HG03457 (cell line): ENCODE results near the gene PPP2R1B.
"Not testable (repeated sequence)": the region's sequence is repeated elsewhere in the genome, so short reads cannot be mapped to it uniquely, and the experiment has no call there.

Experiments
- ATAC-seq: cut with Tn5 transposase; IDR thresholded peaks from one replicate; pipeline ENCODE4 v1.9.1; 2021; ENCODE audit warnings: moderate number of reproducible peaks; ENCODE audit not compliant: unreplicated experiment

PPP2R1B gene

DNA sequence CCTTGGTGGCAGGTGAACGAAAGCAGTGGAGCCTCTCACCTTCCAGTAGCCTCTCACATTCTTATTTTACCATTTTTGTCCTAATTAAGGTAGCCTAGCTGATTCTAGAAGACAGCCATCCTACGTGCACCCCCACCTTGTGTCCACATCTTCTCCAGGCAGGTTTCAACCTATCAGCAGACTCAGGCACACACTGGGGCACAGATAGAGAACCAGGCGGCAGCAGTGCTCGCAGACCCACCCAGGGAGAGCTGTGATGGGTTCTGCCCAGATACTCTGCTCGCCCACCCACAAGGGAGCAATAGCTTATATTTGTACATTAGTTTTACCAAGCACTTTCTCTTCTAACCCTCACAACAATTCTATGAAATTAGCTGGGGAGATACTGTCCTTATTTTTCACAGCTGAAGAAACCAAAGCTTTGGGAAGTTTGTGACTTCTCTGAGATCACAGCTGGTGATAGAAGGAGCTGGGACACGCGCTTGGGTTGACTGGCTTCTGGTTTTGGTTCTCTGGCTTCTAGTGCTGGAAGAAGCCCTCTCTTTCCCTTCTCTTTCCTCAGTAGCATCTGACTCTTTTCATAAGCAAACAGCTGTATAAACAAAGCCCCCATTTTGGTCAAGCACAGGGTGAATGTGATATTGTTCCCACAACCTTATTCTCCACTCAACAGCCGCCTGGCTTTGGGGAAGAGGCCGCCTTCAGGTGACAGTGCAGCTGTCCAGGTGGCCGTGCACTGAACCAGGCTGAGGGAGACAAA is 36.9 kb downstream of the PPP2R1B start:
- ATAC-seq, result no peak

- ATAC-seq, result no peak
Measured at GRCh38 chr11:111727431-111727830, 38.8 kb downstream of the PPP2R1B start.

GRCh38 chr11:111726301-111726713 is 39.9 kb downstream of the PPP2R1B start:
- ATAC-seq, result no peak

- no peak for ATAC-seq
Measured at GRCh38 chr11:111725621-111726020, 40.6 kb downstream of the PPP2R1B start.

DNA sequence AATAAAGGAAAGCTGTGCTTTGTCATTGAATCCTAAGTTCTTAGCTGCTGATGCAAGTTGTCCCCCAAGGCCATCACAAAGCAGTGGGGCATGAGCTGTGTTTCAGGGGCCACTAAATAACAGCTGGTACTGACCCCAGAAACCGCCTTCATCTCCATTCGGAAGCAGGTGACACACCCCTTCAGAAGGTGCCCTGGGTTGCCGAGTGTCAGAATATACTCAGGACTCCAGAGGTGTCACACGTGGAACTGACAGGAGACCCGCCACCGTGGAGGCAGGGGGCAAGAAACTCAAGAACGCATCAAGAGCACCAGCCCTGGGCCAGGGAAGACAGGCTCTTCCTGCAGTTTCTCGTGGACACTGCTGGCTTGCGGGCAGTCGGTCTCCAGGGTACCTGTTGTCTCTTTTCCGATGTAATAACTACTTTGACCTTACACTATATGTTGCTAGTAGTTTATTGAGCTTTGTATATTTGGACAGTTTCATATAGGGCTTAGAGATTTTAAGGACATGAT is 41.5 kb downstream of the PPP2R1B start:
- ATAC-seq, result no peak

GRCh38 chr11:111723595-111723994 is 42.6 kb downstream of the PPP2R1B start:
- ATAC-seq, result no peak

DNA sequence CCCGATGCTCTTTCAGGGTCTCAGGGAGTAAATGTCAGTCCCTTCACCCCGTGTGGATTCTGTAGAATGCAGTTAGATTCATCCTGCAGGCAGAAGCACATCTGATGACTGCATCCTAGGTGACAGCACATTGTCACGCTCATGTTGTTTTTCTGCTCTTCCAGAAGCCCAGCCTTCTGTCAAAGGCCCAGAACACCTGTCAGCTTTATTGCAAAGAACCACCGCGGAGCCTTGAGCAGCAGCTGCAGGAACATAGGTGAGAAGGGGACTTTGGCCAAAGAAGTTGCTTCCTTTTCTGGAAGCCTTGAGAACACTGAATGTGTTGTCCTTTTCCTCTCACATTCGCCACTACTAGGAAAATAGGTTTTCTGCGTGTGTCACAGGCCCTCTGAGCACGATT is 43.7 kb downstream of the PPP2R1B start:
- no peak for ATAC-seq

- no peak for ATAC-seq
Measured at GRCh38 chr11:111720801-111721494, 45.2 kb downstream of the PPP2R1B start.

GRCh38 chr11:111719379-111719778 is 46.8 kb downstream of the PPP2R1B start:
- ATAC-seq, result no peak

DNA sequence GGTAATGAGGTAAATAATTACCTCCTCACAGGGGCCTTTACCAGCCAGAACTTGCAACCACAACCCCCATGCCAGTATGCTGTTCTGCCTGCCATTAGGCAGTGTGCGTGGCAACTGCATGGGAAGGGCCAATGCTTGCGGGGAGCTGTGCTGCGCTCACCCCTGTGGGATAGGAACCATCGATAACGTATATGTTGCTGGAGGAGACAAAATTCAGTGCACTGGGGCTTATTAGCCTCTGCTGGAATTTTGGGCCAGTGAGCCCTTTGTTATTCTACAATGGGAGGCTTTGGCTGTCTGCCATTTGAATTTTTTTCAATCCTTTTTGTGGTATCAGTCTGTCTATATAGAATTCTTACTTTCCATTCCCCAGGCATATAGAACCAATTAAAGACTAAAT is 47.3 kb downstream of the PPP2R1B start:
- no peak for ATAC-seq

DNA sequence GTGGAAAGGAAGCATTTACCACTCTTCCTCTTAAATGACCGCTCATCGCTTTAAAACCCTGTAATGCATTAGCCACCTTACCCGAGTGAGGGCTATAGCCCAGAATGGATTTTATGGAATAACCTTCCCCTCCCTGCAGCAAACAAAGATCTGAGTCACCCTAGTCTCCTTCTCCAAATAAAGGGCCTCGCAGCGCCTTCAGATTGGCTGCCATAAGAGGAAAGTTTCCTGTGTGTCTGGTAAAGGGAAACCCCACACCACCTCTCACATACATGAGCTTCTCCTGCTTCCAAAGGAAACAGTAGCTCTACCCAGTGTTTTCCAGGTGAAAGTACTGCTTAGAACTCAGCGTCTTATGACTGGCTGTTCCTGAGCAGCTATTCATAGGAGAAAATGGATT is 47.8 kb downstream of the PPP2R1B start:
- ATAC-seq, result no peak

- ATAC-seq, result not testable (repeated sequence)
Measured at GRCh38 chr11:111717660-111718059, 48.5 kb downstream of the PPP2R1B start.

DNA sequence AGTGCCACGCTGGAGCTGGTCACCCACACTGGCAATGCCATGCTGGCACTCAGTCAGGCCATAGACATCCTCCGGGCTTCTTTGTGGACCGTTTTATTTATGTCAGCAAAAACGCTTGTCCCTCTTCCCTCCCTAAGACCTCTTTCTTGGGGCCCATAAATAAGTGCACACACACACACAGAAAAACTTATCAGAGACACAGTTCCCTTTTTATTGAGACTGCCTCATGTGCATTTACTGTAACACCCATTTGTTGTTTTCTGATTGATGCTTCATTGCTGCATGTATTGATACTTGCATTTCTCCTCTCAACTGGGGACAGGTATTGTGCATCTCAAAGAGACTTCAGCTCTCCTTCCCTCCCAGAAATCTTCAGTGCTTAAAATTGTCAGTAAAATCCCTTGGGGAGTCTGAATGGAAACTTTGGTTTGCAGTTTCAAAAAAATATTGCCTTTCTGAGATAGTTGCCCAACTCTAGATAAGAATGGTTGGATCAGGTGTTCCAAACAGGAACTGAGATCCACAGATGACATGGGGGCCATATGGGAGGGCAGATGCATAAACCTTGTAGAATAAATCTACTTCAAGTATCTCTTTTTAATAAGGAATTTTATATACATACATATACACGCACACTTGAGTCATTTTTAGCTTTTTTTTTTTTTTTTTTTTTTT is 50.9 kb downstream of the PPP2R1B start:
- no peak for ATAC-seq

DNA sequence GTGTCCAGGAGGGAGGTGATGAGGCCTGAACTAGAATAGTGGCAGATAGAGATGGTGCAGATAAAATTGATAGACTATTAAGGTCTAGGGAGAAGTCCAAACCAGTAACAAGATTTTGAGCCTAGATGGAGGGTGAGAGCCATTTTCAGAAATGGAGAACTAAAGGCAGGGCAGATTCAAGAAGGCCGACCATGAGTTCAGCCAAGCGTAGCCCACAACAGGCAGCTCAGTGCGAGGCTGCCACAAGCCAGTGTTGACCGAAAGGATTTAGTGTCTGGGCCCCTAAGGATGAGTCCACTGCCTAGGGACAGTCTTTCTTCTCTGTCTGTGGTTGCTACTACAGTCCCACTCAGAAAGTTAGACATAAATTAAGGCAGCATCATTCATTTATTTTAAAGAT is 51.7 kb downstream of the PPP2R1B start:
- ATAC-seq, result no peak

GRCh38 chr11:111707691-111708067 is 58.5 kb downstream of the PPP2R1B start:
- ATAC-seq, result no peak

- ATAC-seq, result no peak
Measured at GRCh38 chr11:111707039-111707690, 59.0 kb downstream of the PPP2R1B start.

GRCh38 chr11:111703576-111703975 is 62.6 kb downstream of the PPP2R1B start:
- no peak for ATAC-seq

DNA sequence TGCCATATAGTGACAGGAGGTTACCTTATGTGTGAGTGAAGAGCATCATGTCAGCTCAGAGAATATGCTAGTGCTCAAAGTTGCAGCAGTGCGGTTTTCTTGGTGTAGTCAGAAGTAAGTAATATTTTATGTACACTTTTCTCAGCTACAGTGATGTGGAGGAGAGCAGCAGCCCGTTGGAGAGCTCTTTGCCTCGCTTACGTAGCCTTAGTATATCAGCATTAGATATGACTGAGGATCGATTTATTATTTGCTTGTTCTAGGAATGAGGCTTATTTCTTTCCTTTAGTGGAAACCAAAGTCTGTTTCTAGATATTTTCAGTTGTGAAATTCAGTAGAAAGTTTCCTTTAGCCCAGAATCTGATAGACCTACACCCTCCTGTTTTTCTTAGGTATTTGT is 63.6 kb downstream of the PPP2R1B start:
- ATAC-seq, result no peak

- ATAC-seq, result no peak
Measured at GRCh38 chr11:111700162-111700561, 66.0 kb downstream of the PPP2R1B start.

GRCh38 chr11:111699579-111700156 is 66.5 kb downstream of the PPP2R1B start:
- ATAC-seq, result no peak
